HepG2 (cell line): Measurements from ENCODE around the gene KIF1C. TPM values are rescaled to one million over a fixed set of nuclear protein-coding genes. Genes with fewer than 3 reads are reported as not detected.
A peak's percentile ranks its signal among the peaks of the same experiment; 100 is the strongest.

ENCODE experiments used
- GLI4 ChIP-seq: sonication (generic); formaldehyde crosslinking; IDR thresholded peaks from 2 replicates; pipeline ENCODE4 v1.5.1; 2020; ENCODE audit warnings: missing genetic modification reagents, mild to moderate bottlenecking, moderate library complexity, borderline replicate concordance
- RBM39 ChIP-seq: fragments of 200-400 bp; formaldehyde crosslinking; IDR thresholded peaks from one replicate; pipeline ENCODE4 v1.6.1; 2018; ENCODE audit warnings: antibody characterized with exemption, mild to moderate bottlenecking, low read depth, low read length; ENCODE audit not compliant: poor library complexity, severe bottlenecking
- TP53 ChIP-seq: sonication (generic); formaldehyde crosslinking; conservative IDR thresholded peaks from 2 replicates; pipeline ENCODE4 v1.4.0; 2020; ENCODE audit warnings: missing genetic modification reagents
- ZNF180 ChIP-seq: sonication (generic); formaldehyde crosslinking; IDR thresholded peaks from 2 replicates; pipeline ENCODE4 v1.4.0; 2020; ENCODE audit warnings: low read depth, missing genetic modification reagents, borderline replicate concordance
- ZNF382 ChIP-seq: sonication (generic); formaldehyde crosslinking; IDR thresholded peaks from 2 replicates; pipeline ENCODE4 v1.5.0; 2020; ENCODE audit warnings: missing genetic modification reagents, mild to moderate bottlenecking, borderline replicate concordance
- ZNF615 ChIP-seq: sonication (generic); formaldehyde crosslinking; IDR thresholded peaks from 2 replicates; pipeline ENCODE4 v1.5.0; 2020; ENCODE audit warnings: mild to moderate bottlenecking, missing genetic modification reagents, borderline replicate concordance
- ZNF747 ChIP-seq: sonication (generic); formaldehyde crosslinking; IDR thresholded peaks from 2 replicates; pipeline ENCODE4 v1.8.1; 2023; ENCODE audit warnings: missing genetic modification reagents, mild to moderate bottlenecking, borderline replicate concordance
- polyA plus RNA-seq, 8 experiments: library from polyadenylated mRNA; depleted of rRNA in 3 of 8; stranded (reverse) in 7 of 8; unstranded in 1 of 8; fragments of >200 nt; fragmentation: Illumina TruSeq in 4 of 8; extraction: Trizol in 4 of 8; gene quantifications; 2 replicates each; pipeline versions ENCODE4 v1.2.1 to v1.2.3, GENCODE V29; 2011 to 2016; ENCODE audit warnings: low read depth in 4 of 8, missing spikeins in 1 of 8, mixed read lengths in 1 of 8; ENCODE audit not compliant: insufficient read depth in 1 of 8
- total RNA-seq, 5 experiments: library from RNA; depleted of rRNA; stranded (reverse); fragments of >200 nt; fragmentation: Illumina TruSeq; extraction: Trizol; gene quantifications; 2 replicates each; pipeline ENCODE4 v1.2.3, GENCODE V29; 2016; ENCODE audit warnings: low read depth in 1 of 5
- TF ChIP-seq, protein P1 (sequence below): sonication (generic); formaldehyde crosslinking; IDR thresholded peaks from 2 replicates; pipeline ENCODE4 v1.4.0; 2020; ENCODE audit warnings: mild to moderate bottlenecking, missing genetic modification reagents
- TF ChIP-seq, protein P2 (sequence below): sonication (generic); formaldehyde crosslinking; IDR thresholded peaks from 2 replicates; pipeline ENCODE4 v1.9.0; 2022; ENCODE audit warnings: low read depth, missing genetic modification reagents
- TF ChIP-seq, protein P3 (sequence below): sonication (generic); formaldehyde crosslinking; IDR thresholded peaks from 2 replicates; pipeline ENCODE4 v1.8.0; 2022; ENCODE audit warnings: missing genetic modification reagents, mild to moderate bottlenecking, moderate library complexity, borderline replicate concordance
- TF ChIP-seq, protein P4 (sequence below): sonication (generic); formaldehyde crosslinking; IDR thresholded peaks from 2 replicates; pipeline ENCODE4 v1.5.0; 2020; ENCODE audit warnings: mild to moderate bottlenecking, missing genetic modification reagents, borderline replicate concordance

Gene KIF1C
- total and polyA plus RNA-seq, 2 of the 13 experiments (the other 11 are each of a cell fraction or from before 2014, with no cell fraction given) = 70.0 to 104 TPM

- TF ChIP-seq, protein P1, sequence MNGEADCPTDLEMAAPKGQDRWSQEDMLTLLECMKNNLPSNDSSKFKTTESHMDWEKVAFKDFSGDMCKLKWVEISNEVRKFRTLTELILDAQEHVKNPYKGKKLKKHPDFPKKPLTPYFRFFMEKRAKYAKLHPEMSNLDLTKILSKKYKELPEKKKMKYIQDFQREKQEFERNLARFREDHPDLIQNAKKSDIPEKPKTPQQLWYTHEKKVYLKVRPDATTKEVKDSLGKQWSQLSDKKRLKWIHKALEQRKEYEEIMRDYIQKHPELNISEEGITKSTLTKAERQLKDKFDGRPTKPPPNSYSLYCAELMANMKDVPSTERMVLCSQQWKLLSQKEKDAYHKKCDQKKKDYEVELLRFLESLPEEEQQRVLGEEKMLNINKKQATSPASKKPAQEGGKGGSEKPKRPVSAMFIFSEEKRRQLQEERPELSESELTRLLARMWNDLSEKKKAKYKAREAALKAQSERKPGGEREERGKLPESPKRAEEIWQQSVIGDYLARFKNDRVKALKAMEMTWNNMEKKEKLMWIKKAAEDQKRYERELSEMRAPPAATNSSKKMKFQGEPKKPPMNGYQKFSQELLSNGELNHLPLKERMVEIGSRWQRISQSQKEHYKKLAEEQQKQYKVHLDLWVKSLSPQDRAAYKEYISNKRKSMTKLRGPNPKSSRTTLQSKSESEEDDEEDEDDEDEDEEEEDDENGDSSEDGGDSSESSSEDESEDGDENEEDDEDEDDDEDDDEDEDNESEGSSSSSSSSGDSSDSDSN (CRISPR knock-in tag) = 0 out of 2 replicates have a peak, but pooled peaks have one; percentile 54
- TF ChIP-seq RBM39 = no peak
- 0 out of 2 replicates have a peak, but pooled peaks have one; percentile 56 for TF ChIP-seq ZNF615 (CRISPR knock-in tag)
- TF ChIP-seq TP53 (CRISPR knock-in tag) = no peak
- TF ChIP-seq, protein P2, sequence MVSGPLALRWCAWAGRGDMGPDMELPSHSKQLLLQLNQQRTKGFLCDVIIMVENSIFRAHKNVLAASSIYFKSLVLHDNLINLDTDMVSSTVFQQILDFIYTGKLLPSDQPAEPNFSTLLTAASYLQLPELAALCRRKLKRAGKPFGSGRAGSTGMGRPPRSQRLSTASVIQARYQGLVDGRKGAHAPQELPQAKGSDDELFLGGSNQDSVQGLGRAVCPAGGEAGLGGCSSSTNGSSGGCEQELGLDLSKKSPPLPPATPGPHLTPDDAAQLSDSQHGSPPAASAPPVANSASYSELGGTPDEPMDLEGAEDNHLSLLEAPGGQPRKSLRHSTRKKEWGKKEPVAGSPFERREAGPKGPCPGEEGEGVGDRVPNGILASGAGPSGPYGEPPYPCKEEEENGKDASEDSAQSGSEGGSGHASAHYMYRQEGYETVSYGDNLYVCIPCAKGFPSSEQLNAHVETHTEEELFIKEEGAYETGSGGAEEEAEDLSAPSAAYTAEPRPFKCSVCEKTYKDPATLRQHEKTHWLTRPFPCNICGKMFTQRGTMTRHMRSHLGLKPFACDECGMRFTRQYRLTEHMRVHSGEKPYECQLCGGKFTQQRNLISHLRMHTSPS = no peak
- TF ChIP-seq ZNF747 (CRISPR knock-in tag) = no peak
- TF ChIP-seq, protein P3, sequence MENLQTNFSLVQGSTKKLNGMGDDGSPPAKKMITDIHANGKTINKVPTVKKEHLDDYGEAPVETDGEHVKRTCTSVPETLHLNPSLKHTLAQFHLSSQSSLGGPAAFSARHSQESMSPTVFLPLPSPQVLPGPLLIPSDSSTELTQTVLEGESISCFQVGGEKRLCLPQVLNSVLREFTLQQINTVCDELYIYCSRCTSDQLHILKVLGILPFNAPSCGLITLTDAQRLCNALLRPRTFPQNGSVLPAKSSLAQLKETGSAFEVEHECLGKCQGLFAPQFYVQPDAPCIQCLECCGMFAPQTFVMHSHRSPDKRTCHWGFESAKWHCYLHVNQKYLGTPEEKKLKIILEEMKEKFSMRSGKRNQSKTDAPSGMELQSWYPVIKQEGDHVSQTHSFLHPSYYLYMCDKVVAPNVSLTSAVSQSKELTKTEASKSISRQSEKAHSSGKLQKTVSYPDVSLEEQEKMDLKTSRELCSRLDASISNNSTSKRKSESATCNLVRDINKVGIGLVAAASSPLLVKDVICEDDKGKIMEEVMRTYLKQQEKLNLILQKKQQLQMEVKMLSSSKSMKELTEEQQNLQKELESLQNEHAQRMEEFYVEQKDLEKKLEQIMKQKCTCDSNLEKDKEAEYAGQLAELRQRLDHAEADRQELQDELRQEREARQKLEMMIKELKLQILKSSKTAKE (CRISPR knock-in tag) = no peak
- TF ChIP-seq ZNF180 (CRISPR knock-in tag) = no peak
- TF ChIP-seq ZNF382 = no peak
- TF ChIP-seq GLI4 (CRISPR knock-in tag) = no peak
- TF ChIP-seq, protein P4, sequence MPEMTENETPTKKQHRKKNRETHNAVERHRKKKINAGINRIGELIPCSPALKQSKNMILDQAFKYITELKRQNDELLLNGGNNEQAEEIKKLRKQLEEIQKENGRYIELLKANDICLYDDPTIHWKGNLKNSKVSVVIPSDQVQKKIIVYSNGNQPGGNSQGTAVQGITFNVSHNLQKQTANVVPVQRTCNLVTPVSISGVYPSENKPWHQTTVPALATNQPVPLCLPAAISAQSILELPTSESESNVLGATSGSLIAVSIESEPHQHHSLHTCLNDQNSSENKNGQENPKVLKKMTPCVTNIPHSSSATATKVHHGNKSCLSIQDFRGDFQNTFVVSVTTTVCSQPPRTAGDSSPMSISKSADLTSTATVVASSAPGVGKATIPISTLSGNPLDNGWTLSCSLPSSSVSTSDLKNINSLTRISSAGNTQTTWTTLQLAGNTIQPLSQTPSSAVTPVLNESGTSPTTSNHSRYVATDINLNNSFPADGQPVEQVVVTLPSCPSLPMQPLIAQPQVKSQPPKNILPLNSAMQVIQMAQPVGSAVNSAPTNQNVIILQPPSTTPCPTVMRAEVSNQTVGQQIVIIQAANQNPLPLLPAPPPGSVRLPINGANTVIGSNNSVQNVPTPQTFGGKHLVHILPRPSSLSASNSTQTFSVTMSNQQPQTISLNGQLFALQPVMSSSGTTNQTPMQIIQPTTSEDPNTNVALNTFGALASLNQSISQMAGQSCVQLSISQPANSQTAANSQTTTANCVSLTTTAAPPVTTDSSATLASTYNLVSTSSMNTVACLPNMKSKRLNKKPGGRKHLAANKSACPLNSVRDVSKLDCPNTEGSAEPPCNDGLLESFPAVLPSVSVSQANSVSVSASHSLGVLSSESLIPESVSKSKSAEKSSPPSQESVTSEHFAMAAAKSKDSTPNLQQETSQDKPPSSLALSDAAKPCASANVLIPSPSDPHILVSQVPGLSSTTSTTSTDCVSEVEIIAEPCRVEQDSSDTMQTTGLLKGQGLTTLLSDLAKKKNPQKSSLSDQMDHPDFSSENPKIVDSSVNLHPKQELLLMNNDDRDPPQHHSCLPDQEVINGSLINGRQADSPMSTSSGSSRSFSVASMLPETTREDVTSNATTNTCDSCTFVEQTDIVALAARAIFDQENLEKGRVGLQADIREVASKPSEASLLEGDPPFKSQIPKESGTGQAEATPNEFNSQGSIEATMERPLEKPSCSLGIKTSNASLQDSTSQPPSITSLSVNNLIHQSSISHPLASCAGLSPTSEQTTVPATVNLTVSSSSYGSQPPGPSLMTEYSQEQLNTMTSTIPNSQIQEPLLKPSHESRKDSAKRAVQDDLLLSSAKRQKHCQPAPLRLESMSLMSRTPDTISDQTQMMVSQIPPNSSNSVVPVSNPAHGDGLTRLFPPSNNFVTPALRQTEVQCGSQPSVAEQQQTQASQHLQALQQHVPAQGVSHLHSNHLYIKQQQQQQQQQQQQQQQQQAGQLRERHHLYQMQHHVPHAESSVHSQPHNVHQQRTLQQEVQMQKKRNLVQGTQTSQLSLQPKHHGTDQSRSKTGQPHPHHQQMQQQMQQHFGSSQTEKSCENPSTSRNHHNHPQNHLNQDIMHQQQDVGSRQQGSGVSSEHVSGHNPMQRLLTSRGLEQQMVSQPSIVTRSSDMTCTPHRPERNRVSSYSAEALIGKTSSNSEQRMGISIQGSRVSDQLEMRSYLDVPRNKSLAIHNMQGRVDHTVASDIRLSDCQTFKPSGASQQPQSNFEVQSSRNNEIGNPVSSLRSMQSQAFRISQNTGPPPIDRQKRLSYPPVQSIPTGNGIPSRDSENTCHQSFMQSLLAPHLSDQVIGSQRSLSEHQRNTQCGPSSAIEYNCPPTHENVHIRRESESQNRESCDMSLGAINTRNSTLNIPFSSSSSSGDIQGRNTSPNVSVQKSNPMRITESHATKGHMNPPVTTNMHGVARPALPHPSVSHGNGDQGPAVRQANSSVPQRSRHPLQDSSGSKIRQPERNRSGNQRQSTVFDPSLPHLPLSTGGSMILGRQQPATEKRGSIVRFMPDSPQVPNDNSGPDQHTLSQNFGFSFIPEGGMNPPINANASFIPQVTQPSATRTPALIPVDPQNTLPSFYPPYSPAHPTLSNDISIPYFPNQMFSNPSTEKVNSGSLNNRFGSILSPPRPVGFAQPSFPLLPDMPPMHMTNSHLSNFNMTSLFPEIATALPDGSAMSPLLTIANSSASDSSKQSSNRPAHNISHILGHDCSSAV = no peak
Observed at GRCh38 chr17:4966844-4967538, 30.8 kb upstream of the KIF1C start (continued).
